ENCODE measurements around the gene ZNF526. TPM values are rescaled to one million over a fixed set of nuclear protein-coding genes. Genes with fewer than 3 reads are reported as not detected.
A peak's percentile ranks its signal among the peaks of the same experiment; 100 is the strongest.

ZNF526 gene
- total and polyA plus RNA-seq, 2 experiments from 2014 or later = 8.8 to 9.2 TPM

DNA sequence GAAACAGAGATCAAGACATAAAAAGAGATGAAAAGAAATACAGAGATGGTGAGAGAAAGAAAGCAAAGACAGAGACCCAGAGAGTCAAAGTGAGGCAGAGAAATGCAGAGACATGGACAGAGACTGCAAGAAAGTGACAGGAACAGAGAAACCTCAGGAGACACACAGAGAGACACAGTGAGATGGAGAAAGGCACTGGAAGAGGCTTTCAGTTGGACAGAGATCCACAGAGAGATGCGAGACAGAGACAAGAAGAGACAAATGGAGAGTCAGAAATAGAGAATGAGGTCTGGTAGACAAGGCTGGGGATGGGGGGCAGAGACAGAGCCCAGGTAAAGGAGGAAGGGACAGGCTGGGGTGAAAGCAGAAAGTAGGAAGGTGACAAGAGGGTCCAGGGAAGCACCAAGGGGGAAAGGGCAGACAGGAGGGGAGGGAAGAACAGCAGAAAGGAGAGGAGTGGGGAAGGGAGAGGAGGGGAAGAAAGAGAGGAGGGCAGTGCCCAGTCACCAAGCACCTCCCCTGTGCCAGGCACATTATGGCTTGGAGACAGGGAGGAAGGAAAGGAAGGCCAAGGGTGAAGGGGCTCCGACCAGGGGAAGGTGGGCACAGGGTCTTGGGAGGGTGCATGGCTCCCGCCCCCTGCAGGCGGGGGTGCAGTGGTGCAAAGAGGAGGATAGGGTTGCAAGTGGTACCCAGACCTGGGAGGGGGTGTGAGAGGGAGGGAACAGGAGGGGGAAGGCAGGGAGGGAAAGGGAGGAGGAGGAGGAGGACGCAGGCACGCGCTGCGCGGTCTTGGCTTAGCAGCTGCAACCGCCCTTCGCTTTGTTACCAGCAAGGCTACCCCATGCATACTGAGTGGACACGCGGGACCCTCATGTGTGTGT is 41.1 kb upstream of the ZNF526 start:
- Histone ChIP-seq H3K4me1 (ENCODE audit: low read depth) (peaks cover 5% of the 10 kb centered on the region), H3K27ac (no peak overlapping the region), H3K27me3 (peaks cover 94% of the 10 kb centered on the region), H3K9me3 (ENCODE audit: low read depth) (no peaks in the 10 kb centered on the region), H3K36me3 (no peaks in the 10 kb centered on the region), H3K4me3 (no peak overlapping the region)
- peak in 1 of 2 donors; percentile 15 for DNase-seq (ENCODE audit: low read depth in 1 of 2, low spot score in 1 of 2)
- TF ChIP-seq, protein P1, sequence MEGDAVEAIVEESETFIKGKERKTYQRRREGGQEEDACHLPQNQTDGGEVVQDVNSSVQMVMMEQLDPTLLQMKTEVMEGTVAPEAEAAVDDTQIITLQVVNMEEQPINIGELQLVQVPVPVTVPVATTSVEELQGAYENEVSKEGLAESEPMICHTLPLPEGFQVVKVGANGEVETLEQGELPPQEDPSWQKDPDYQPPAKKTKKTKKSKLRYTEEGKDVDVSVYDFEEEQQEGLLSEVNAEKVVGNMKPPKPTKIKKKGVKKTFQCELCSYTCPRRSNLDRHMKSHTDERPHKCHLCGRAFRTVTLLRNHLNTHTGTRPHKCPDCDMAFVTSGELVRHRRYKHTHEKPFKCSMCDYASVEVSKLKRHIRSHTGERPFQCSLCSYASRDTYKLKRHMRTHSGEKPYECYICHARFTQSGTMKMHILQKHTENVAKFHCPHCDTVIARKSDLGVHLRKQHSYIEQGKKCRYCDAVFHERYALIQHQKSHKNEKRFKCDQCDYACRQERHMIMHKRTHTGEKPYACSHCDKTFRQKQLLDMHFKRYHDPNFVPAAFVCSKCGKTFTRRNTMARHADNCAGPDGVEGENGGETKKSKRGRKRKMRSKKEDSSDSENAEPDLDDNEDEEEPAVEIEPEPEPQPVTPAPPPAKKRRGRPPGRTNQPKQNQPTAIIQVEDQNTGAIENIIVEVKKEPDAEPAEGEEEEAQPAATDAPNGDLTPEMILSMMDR (IDR thresholded peaks at IDR 0.05; ENCODE audit: low read depth, low read length) = peak; percentile 38

DNA sequence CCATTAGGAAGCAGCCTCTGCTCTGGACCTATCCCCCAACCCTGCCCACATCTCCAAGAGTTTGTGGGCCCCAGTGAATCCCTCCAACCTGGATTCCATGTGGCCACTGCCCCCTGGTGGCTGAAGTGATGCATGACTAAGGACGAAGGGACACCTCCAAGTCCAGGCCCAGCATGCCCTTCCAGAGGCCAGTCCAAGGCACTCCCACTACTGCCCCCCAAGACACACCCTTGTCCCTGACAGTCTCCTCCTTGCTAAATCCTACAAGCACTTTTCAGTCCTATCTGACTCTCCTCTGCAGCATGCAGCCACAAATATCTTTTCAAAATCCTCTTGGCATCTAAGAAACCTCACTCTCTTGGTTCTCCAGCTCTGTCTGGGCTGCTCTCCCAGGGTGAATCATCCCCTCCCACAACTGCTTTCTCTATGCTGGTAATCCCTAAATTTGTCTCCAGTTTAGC is 35.7 kb upstream of the ZNF526 start:
- Histone ChIP-seq H3K4me1 (ENCODE audit: low read depth) (no peaks in the 10 kb centered on the region), H3K9me3 (ENCODE audit: low read depth) (no peaks in the 10 kb centered on the region), H3K4me3 (no peak overlapping the region), H3K27ac (no peak overlapping the region), H3K36me3 (no peaks in the 10 kb centered on the region), H3K27me3 (peaks cover 48% of the 10 kb centered on the region)
- DNase-seq (ENCODE audit: low read depth in 1 of 2, low spot score in 1 of 2) = peak; percentile 87 to 88
- TF ChIP-seq, protein P1 (IDR thresholded peaks at IDR 0.05; ENCODE audit: low read depth, low read length) = peak; percentile 96

DNA sequence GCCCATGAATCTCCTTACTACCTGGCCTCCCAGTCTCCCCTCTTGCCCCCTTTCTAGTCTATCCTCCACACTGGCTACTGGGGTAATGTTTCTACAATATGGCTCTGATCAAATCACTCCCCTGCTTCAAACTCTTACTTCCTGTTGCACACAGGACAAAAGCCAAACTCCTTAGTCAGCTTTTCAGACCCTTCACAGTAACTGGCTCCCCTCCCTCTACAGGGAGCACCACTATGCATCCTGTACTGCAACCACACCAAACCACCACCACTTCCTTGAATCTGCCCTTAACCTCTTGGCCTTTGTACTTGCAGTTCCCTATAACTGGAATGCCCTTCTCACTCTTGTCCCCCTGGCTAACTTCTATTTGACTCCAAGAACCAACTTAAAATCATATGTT is 34.8 kb upstream of the ZNF526 start:
- Histone ChIP-seq H3K36me3 (no peaks in the 10 kb centered on the region), H3K9me3 (ENCODE audit: low read depth) (no peaks in the 10 kb centered on the region), H3K4me1 (ENCODE audit: low read depth) (no peaks in the 10 kb centered on the region), H3K27ac (no peak overlapping the region), H3K4me3 (no peak overlapping the region), H3K27me3 (peaks cover 40% of the 10 kb centered on the region)
- DNase-seq (ENCODE audit: low read depth in 1 of 2, low spot score in 1 of 2) = peak in 1 of 2 donors; percentile 56
- TF ChIP-seq, protein P1 (IDR thresholded peaks at IDR 0.05; ENCODE audit: low read depth, low read length) = no peak

DNA sequence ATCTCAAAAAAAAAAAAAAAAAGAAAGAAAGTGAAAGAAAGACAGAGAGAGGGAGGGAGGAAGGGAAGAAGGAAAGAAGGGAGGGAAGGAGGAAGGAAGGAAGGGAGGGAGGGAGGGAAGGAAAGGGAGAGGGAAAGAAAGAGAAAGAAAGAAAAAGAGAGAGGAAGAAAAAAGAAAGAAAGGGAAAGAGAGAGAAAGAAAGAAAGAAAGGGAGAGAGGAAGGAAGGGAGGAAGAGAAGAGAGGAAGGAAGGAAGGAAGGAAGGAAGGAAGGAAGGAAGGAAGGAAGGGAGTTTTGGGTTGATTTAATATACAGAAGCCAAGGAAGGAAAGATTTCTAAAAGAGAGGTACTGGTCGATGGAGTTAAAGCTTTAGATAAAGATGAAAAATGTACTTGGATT is 31.4 kb upstream of the ZNF526 start:
- no peak overlapping the region for H3K27ac ChIP-seq
- TF ChIP-seq, protein P1 (IDR thresholded peaks at IDR 0.05; ENCODE audit: low read depth, low read length) = no peak
- no peak for DNase-seq (ENCODE audit: low read depth in 1 of 2, low spot score in 1 of 2)
- no peak overlapping the region for H3K4me3 ChIP-seq
- H3K4me1 ChIP-seq (ENCODE audit: low read depth) = no peaks in the 10 kb centered on the region
- no peaks in the 10 kb centered on the region for H3K36me3 ChIP-seq
- peaks cover 21% of the 10 kb centered on the region for H3K27me3 ChIP-seq
- H3K9me3 ChIP-seq (ENCODE audit: low read depth) = no peaks in the 10 kb centered on the region

DNA sequence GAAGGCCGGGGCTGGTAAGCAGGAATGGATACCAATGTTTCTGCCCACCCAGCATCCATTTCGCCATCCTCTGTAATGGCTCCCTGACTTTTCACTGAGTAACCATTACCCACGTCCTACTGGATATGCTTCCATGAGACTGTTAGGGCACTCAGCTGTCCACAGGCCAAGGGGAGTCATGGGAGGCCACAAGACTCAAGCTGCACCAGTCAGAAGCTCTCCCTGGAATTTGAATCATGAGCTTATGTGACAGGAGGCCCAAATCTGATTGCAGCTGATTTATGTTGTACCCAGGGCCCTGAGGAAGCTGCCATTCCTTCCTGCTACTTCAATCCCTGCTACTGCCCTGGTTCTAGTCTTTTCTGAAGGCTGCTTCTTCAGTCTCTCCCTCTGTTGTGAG is 31.0 kb upstream of the ZNF526 start:
- H3K36me3 ChIP-seq = no peaks in the 10 kb centered on the region
- H3K4me1 ChIP-seq (ENCODE audit: low read depth) = no peaks in the 10 kb centered on the region
- DNase-seq (ENCODE audit: low read depth in 1 of 2, low spot score in 1 of 2) = no peak
- peaks cover 21% of the 10 kb centered on the region for H3K27me3 ChIP-seq
- H3K9me3 ChIP-seq (ENCODE audit: low read depth) = no peaks in the 10 kb centered on the region
- H3K4me3 ChIP-seq = no peak overlapping the region
- TF ChIP-seq, protein P1 (IDR thresholded peaks at IDR 0.05; ENCODE audit: low read depth, low read length) = no peak
- H3K27ac ChIP-seq = no peak overlapping the region
